22Rv1 (cell line): ENCODE results near the gene ZNF367.
A peak's percentile ranks its signal among the peaks of the same experiment; 100 is the strongest.

Source experiments
- H3K27ac ChIP-seq: fragments of 450-650 bp; 2 replicates; pipeline ENCODE4 v1.5.1; 2017
- ZFX ChIP-seq: fragments of 450-650 bp; IDR thresholded peaks from 2 replicates; pipeline ENCODE4 v1.6.1; 2017; ENCODE audit warnings: antibody characterized with exemption, borderline replicate concordance
- TF ChIP-seq, protein P1 (sequence below): fragments of 450-650 bp; IDR thresholded peaks from 2 replicates; pipeline ENCODE4 v1.5.1; 2017; ENCODE audit warnings: mild to moderate bottlenecking

Gene ZNF367

DNA sequence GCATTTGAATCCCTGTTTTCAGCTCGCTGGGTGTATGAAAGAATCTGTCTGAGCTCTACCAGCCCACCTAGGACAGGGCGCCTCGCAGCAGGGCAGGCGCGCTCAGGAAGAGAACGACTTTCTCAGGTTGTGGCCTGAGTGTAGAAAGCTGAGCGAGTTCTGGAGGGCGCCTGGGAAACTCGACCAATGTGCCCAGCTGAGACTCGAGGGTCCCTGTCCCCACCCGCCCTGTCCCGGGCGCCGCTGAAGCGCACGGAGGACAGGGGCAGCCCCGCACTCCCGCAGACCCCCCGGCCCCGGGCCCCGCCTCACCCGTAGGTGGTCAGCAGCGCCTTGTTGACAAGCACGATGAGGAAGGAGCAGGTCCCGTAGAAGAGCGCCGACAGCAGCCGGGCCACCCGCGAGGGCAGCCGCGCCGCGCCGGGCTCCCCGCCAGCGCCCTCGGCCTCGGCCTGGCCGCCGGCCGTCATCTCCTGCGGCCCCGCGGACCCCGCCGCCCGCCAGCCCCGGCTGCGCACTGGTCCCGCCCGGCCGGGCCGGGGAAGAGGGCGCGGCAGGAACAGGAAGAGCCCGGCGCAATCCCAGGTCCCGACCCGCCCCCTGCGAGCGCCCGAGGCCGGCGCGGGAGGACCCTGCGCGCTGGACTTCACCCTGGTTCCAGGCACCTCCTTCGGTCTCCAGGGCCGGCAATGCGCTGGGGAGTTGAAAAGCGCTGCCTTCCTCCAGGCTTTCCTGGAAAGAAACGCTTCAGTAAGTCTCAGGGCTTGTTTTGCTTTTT is 34.8 kb downstream of the ZNF367 start, which contains the start of gene SLC35D2:
Gene SLC35D2, minus strand, starts transcription at position 547 of the 778 bp plus-strand sequence. Its CDS starts 77 bp downstream, at position 470.
- TF ChIP-seq, protein P1, sequence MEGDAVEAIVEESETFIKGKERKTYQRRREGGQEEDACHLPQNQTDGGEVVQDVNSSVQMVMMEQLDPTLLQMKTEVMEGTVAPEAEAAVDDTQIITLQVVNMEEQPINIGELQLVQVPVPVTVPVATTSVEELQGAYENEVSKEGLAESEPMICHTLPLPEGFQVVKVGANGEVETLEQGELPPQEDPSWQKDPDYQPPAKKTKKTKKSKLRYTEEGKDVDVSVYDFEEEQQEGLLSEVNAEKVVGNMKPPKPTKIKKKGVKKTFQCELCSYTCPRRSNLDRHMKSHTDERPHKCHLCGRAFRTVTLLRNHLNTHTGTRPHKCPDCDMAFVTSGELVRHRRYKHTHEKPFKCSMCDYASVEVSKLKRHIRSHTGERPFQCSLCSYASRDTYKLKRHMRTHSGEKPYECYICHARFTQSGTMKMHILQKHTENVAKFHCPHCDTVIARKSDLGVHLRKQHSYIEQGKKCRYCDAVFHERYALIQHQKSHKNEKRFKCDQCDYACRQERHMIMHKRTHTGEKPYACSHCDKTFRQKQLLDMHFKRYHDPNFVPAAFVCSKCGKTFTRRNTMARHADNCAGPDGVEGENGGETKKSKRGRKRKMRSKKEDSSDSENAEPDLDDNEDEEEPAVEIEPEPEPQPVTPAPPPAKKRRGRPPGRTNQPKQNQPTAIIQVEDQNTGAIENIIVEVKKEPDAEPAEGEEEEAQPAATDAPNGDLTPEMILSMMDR = no peak
- TF ChIP-seq ZFX = no peak
- H3K27ac ChIP-seq = peak within 1 kb of the TSS; percentile 52

DNA sequence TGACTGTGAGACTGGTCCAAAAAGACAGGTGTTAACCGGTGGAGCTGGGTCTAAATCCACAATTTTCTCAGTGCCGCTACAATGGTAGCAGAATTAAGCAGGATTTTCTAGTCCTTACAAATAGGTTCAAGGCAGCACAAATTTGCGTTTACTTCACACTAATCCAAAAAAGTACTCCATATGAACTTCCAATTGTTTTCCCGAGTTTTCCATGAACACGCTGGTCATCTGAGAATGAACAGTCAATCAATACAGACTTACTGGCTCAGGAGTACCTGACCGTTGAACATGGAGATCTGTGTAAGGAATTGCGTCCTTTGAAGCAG is 35.4 kb downstream of the ZNF367 start:
- peak overlapping the region; percentile 52 for H3K27ac ChIP-seq
- TF ChIP-seq, protein P1 = no peak
- no peak for TF ChIP-seq ZFX

DNA sequence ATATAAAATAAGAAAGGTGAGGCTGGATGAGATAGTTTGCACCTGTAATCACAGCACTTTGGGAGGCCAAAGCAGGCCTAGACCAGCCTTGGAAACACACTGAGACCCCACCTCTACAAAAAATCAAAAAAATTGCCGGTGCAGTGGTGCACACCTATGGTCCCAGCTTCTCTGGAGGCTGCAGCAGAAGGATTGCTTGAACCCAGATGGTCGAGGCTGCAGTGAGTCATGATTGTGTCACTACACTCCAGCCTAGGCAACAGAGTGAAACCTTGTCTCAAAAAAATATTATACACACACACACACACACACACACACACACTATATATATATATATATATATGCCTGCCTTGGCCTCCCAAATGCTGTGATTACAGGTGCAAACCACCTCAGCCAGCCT is 36.0 kb downstream of the ZNF367 start:
- no peak overlapping the region for H3K27ac ChIP-seq
- TF ChIP-seq, protein P1 = no peak
- TF ChIP-seq ZFX = no peak

DNA sequence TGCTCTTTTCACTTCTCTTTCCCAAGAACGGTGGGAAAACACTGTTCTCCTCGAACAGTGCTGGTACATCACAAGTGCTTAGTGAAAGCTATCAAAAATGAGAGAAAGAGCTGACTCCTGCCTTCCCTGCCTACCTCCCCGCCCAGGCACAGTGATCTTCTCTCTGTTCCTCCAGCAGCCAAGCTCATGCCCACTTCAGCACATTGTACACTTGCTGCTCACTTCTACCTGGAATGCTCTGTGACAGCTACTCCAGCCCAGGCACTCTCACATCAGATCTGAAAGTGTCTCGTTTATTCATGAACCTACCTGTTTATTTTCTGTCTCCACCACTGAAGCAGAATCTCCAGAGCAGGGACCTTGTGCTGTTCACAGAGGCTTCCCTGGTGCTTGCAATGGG is 36.5 kb downstream of the ZNF367 start:
- H3K27ac ChIP-seq = no peak overlapping the region
- TF ChIP-seq, protein P1 = no peak
- no peak for TF ChIP-seq ZFX

DNA sequence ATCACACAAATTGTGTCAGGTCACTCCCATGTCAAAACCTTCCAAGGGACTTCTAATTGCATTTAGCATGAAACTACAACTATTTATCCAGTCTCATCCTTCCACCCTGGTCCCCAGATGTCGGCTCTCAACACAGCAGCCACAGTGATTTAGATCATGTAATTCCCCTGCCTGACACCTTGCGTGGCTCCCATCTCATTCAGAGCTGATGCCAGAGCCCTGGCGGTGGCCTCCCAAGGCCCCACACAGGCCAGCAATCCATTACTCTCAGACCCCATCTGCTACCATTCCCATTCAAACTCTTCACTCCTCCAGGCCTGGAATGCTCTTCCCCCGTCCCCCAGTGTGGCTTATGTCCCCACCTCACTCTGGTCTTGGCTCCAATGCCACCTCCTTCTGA is 37.0 kb downstream of the ZNF367 start:
- TF ChIP-seq, protein P1 = no peak
- TF ChIP-seq ZFX = no peak
- H3K27ac ChIP-seq = no peak overlapping the region

DNA sequence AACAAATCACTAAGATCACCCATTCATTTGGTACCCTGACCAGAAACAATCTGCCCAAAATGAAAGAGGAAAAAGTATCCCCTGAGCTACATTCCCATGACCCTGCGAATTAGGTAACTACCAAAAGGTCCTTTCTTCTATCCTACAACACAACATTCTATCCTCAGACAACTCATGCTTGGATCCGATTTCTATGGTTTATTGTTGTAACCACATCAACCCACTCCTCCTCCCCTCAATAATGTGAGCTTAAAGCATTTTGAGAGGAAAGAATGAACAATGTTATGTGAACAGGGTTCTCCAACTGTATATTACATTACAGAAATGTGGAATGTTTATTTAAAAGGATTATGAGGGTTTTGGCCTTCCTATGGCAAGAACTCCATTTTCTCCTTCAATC is 38.7 kb downstream of the ZNF367 start:
- H3K27ac ChIP-seq = no peak overlapping the region
- TF ChIP-seq, protein P1 = no peak
- no peak for TF ChIP-seq ZFX

DNA sequence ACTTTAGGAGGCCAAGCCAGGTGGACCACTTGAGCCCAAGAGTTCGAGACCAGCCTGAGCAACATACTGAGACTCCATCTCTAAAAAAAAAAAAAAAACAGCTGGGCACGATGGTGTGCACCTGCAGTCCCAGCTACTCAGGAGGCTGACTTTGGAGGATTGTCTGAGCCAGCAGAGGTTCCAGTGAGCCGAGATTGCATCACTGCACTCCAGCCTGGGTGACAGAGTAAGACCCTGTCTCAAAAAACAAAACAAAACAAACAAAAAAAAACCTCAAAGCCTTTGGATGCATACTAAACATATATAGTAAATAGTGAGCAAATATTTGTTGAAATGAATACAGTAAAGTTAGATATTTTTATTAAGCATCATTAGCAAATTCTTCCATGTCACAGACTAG is 40.0 kb downstream of the ZNF367 start:
- no peak for TF ChIP-seq ZFX
- TF ChIP-seq, protein P1 = no peak
- no peak overlapping the region for H3K27ac ChIP-seq
